Measurements from ENCODE around the gene ZCCHC24.

Gene ZCCHC24

GRCh38 chr10:79405221-79405994 lies 40.0 kb downstream of the ZCCHC24 start:
- no peak for DNase-seq (ENCODE audit: low spot score)
- Histone ChIP-seq H3K27ac (peak overlapping the region in 1 of 2 donors; percentile 85), H3K4me3 (no peak overlapping the region)
- no peak for TF ChIP-seq CTCF (IDR thresholded peaks at IDR 0.05)

- no peak for TF ChIP-seq CTCF (IDR thresholded peaks at IDR 0.05)
- Histone ChIP-seq H3K27ac (peak overlapping the region in 1 of 2 donors; percentile 85), H3K4me3 (no peak overlapping the region)
- no peak for DNase-seq (ENCODE audit: low spot score)
These were observed 40.7 kb downstream of the ZCCHC24 start for GRCh38 chr10:79404690-79405131.

- peak overlapping the region; percentile 34 for H3K4me3 ChIP-seq
- DNase-seq (ENCODE audit: low spot score): peak; percentile 81
- TF ChIP-seq CTCF (IDR thresholded peaks at IDR 0.05): no peak
- peak overlapping the region in 1 of 2 donors; percentile 85 for H3K27ac ChIP-seq
These were observed 41.2 kb downstream of the ZCCHC24 start for GRCh38 chr10:79404231-79404609.

- H3K27ac ChIP-seq: peak overlapping the region; percentile 10 to 85
- TF ChIP-seq CTCF (IDR thresholded peaks at IDR 0.05): no peak
- peak overlapping the region; percentile 34 for H3K4me3 ChIP-seq
- no peak for DNase-seq (ENCODE audit: low spot score)
These were observed 41.8 kb downstream of the ZCCHC24 start for GRCh38 chr10:79403441-79404230.

- Histone ChIP-seq H3K27ac (peak overlapping the region; percentile 10 to 85), H3K4me3 (no peak overlapping the region)
- no peak for TF ChIP-seq CTCF (IDR thresholded peaks at IDR 0.05)
- DNase-seq (ENCODE audit: low spot score): no peak
These were observed 42.5 kb downstream of the ZCCHC24 start for GRCh38 chr10:79402951-79403350.

- Histone ChIP-seq H3K4me3 (no peak overlapping the region), H3K27ac (peak overlapping the region in 1 of 2 donors; percentile 85)
- DNase-seq (ENCODE audit: low spot score): no peak
- TF ChIP-seq CTCF (IDR thresholded peaks at IDR 0.05): no peak
These were observed 42.8 kb downstream of the ZCCHC24 start for GRCh38 chr10:79402625-79402946.
